GM23338 (cell line): Measurements from ENCODE around the gene CDH4. TPM values are rescaled to one million over a fixed set of nuclear protein-coding genes. Genes with fewer than 3 reads are reported as not detected.

Experiments
- ATAC-seq: fragments of 200-7000 bp; cut with Tn5 transposase; 3 replicates; pipeline ENCODE4 v1.9.1; 2020
- DNase-seq: peaks from one replicate; pipeline ENCODE4 v3.0.0-alpha.2; 2015; ENCODE audit warnings: low spot score
- H2AFZ ChIP-seq: fragments of 200-600 bp; sonication (generic); 2 replicates; pipeline ENCODE4 v1.8.0; 2016; ENCODE audit warnings: antibody characterized with exemption, mild to moderate bottlenecking, moderate library complexity
- H3F3A ChIP-seq: fragments of 200-600 bp; sonication (generic); replicated peaks from 2 replicates; pipeline ENCODE4 v1.8.0; 2017; ENCODE audit warnings: antibody characterized with exemption, mixed run types, low read depth
- H3K27ac ChIP-seq: fragments of 200-600 bp; sonication (generic); 2 replicates; pipeline ENCODE4 v1.6.1; 2016; ENCODE audit warnings: low read depth
- H3K27me3 ChIP-seq: fragments of 200-600 bp; sonication (generic); 2 replicates; pipeline ENCODE4 v1.8.0; 2016; ENCODE audit warnings: mild to moderate bottlenecking, mixed run types, moderate library complexity; ENCODE audit not compliant: insufficient read depth
- H3K36me3 ChIP-seq: fragments of 200-600 bp; sonication (generic); 2 replicates; pipeline ENCODE4 v1.8.0; 2016; ENCODE audit warnings: mild to moderate bottlenecking; ENCODE audit not compliant: insufficient read depth
- H3K4me1 ChIP-seq: fragments of 200-600 bp; sonication (generic); 2 replicates; pipeline ENCODE4 v1.8.0; 2016; ENCODE audit warnings: mild to moderate bottlenecking, moderate library complexity; ENCODE audit not compliant: insufficient read depth
- H3K4me2 ChIP-seq: fragments of 200-600 bp; sonication (generic); 2 replicates; pipeline ENCODE4 v1.7.1; 2017; ENCODE audit warnings: mixed run types
- H3K4me3 ChIP-seq: fragments of 200-600 bp; sonication (generic); 2 replicates; pipeline ENCODE4 v1.6.1; 2016; ENCODE audit warnings: mixed run types
- H3K79me2 ChIP-seq: fragments of 200-600 bp; sonication (generic); replicated peaks from 2 replicates; pipeline ENCODE4 v1.8.0; 2017; ENCODE audit warnings: mild to moderate bottlenecking; ENCODE audit not compliant: insufficient read depth
- H3K9me2 ChIP-seq: fragments of 200-600 bp; sonication (generic); 2 replicates; pipeline ENCODE4 v1.8.0; 2017; ENCODE audit not compliant: insufficient read depth
- H4K20me1 ChIP-seq: fragments of 200-600 bp; sonication (generic); replicated peaks from 2 replicates; pipeline ENCODE4 v1.8.0; 2017; ENCODE audit warnings: mild to moderate bottlenecking; ENCODE audit not compliant: insufficient read depth
- H3K27ac Mint-ChIP-seq: 2 replicates; pipeline ENCODE4 v1.8.0; 2020; ENCODE audit warnings: inconsistent platforms, mild to moderate bottlenecking, moderate library complexity, mixed read lengths
- H3K27me3 Mint-ChIP-seq: 3 replicates; pipeline ENCODE4 v1.8.0; 2022; ENCODE audit warnings: low read depth, mild to moderate bottlenecking, moderate library complexity, mixed read lengths, inconsistent platforms; ENCODE audit not compliant: insufficient read depth, poor library complexity
- H3K36me3 Mint-ChIP-seq: 3 replicates; pipeline ENCODE4 v1.8.0; 2021; ENCODE audit warnings: low read depth, mild to moderate bottlenecking, inconsistent platforms, moderate library complexity, mixed read lengths
- H3K4me1 Mint-ChIP-seq: 3 replicates; pipeline ENCODE4 v1.8.0; 2020; ENCODE audit warnings: mild to moderate bottlenecking, inconsistent platforms, mixed read lengths
- H3K4me3 Mint-ChIP-seq: 3 replicates; pipeline ENCODE4 v1.8.0; 2021; ENCODE audit warnings: moderate library complexity, mild to moderate bottlenecking, inconsistent platforms, mixed read lengths
- H3K9me3 Mint-ChIP-seq: 3 replicates; pipeline ENCODE4 v1.8.0; 2020; ENCODE audit warnings: moderate library complexity, mild to moderate bottlenecking, inconsistent platforms, mixed read lengths
- CREB1 ChIP-seq: fragments of 250-450 bp; sonication (Bioruptor Pico); IDR thresholded peaks from 2 replicates; pipeline ENCODE4 v1.5.0; 2020; ENCODE audit warnings: low read depth, mild to moderate bottlenecking, moderate library complexity
- ETS1 ChIP-seq: IDR thresholded peaks from 2 replicates; pipeline ENCODE4 v1.6.1; 2016; ENCODE audit warnings: antibody characterized with exemption
- EZH2 ChIP-seq: fragments of 200-600 bp; sonication (generic); IDR thresholded peaks from one replicate; pipeline ENCODE4 v1.8.0; 2017; ENCODE audit warnings: antibody characterized with exemption, mild to moderate bottlenecking, low read depth; ENCODE audit not compliant: unreplicated experiment
- EZH2phosphoT487 ChIP-seq: fragments of 200-600 bp; sonication (generic); IDR thresholded peaks from one replicate; pipeline ENCODE4 v1.8.1; 2018; ENCODE audit warnings: antibody characterized with exemption; ENCODE audit not compliant: unreplicated experiment
- JUNB ChIP-seq: IDR thresholded peaks from one replicate; pipeline ENCODE4 v1.6.1; 2016; ENCODE audit warnings: antibody characterized with exemption; ENCODE audit not compliant: unreplicated experiment
- NANOG ChIP-seq: IDR thresholded peaks from 2 replicates; pipeline ENCODE4 v1.6.1; 2016; ENCODE audit warnings: antibody characterized with exemption, borderline replicate concordance
- POLR2AphosphoS5 ChIP-seq: IDR thresholded peaks from 2 replicates; pipeline ENCODE4 v1.6.1; 2016; ENCODE audit warnings: antibody characterized with exemption, low read depth
- STAT1 ChIP-seq: IDR thresholded peaks from one replicate; pipeline ENCODE4 v1.6.1; 2016; ENCODE audit warnings: antibody characterized with exemption; ENCODE audit not compliant: unreplicated experiment
- ZNF114 ChIP-seq: fragments of 250-450 bp; sonication (Bioruptor Pico); IDR thresholded peaks from 2 replicates; pipeline ENCODE4 v1.5.0; 2020; ENCODE audit warnings: mild to moderate bottlenecking, moderate library complexity
- ZNF331 ChIP-seq: fragments of 250-450 bp; sonication (Bioruptor Pico); IDR thresholded peaks from 2 replicates; pipeline ENCODE4 v1.5.0; 2020; ENCODE audit warnings: low read depth, mild to moderate bottlenecking, moderate library complexity
- ZNF462 ChIP-seq: fragments of 250-450 bp; sonication (Bioruptor Pico); IDR thresholded peaks from 2 replicates; pipeline ENCODE4 v1.5.0; 2020; ENCODE audit warnings: mild to moderate bottlenecking, moderate library complexity
- polyA plus RNA-seq: library from polyadenylated mRNA; unstranded; fragments of >200 nt; fragmentation: Nextera tagmentation; extraction: Ambion mirVana; gene quantifications from 2 replicates; pipeline ENCODE4 v1.2.1, GENCODE V29; 2016
- total RNA-seq: library from RNA; depleted of rRNA; stranded (reverse); fragments of >200 nt; shearing (Covaris generic); gene quantifications from 2 replicates; pipeline ENCODE4 v1.2.3, GENCODE V29; 2014
- TF ChIP-seq, protein P1 (sequence below), 2 experiments: fragments of 200-600 bp in 1 of 2; sonication (generic) in 1 of 2; conservative IDR thresholded peaks; 2 replicates each; pipeline versions ENCODE4 v1.5.1 to v1.6.1; 2016 to 2017; ENCODE audit warnings: antibody characterized with exemption in 2 of 2, low read depth in 2 of 2, mild to moderate bottlenecking in 2 of 2, moderate library complexity in 1 of 2
- TF ChIP-seq, protein P2 (sequence below): IDR thresholded peaks from one replicate; pipeline ENCODE4 v1.6.1; 2018; ENCODE audit warnings: antibody characterized with exemption; ENCODE audit not compliant: unreplicated experiment

Gene CDH4
- total and polyA plus RNA-seq, 2 experiments from 2014 or later = 1.2 to 4.2 TPM

GRCh38 chr20:61584851-61585250, 332.8 kb downstream of the CDH4 start:
- Mint-ChIP-seq H3K27ac (no peak overlapping the region), H3K4me1 (peaks cover 25% of the 10 kb centered on the region)
- no peak overlapping the region for H3K4me2 ChIP-seq

More at GRCh38 chr20:61584851-61585250, 332.8 kb downstream of the CDH4 start:
- Histone ChIP-seq H3K27ac (no peak overlapping the region), H2AFZ (no peak overlapping the region), H3K36me3 (no peaks in the 10 kb centered on the region), H3K4me3 (no peak overlapping the region), H3F3A (no peaks in the 10 kb centered on the region), H3K9me2 (peaks cover 5% of the 10 kb centered on the region; the same call in 1 of the 2 replicates), H3K4me1 (no peaks in the 10 kb centered on the region), H3K27me3 (no peaks in the 10 kb centered on the region), H4K20me1 (no peaks in the 10 kb centered on the region), H3K79me2 (no peaks in the 10 kb centered on the region)
- TF ChIP-seq ZNF462 (CRISPR knock-in tag) (no peak), ZNF114 (CRISPR knock-in tag) (no peak), EZH2 (no peak), POLR2AphosphoS5 (no peak), STAT1 (no peak), CREB1 (no peak), JUNB (no peak), NANOG (no peak), ETS1 (no peak), EZH2phosphoT487 (no peak), ZNF331 (CRISPR knock-in tag) (no peak)
- TF ChIP-seq, protein P1, sequence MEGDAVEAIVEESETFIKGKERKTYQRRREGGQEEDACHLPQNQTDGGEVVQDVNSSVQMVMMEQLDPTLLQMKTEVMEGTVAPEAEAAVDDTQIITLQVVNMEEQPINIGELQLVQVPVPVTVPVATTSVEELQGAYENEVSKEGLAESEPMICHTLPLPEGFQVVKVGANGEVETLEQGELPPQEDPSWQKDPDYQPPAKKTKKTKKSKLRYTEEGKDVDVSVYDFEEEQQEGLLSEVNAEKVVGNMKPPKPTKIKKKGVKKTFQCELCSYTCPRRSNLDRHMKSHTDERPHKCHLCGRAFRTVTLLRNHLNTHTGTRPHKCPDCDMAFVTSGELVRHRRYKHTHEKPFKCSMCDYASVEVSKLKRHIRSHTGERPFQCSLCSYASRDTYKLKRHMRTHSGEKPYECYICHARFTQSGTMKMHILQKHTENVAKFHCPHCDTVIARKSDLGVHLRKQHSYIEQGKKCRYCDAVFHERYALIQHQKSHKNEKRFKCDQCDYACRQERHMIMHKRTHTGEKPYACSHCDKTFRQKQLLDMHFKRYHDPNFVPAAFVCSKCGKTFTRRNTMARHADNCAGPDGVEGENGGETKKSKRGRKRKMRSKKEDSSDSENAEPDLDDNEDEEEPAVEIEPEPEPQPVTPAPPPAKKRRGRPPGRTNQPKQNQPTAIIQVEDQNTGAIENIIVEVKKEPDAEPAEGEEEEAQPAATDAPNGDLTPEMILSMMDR (conservative IDR thresholded peaks at IDR 0.05; ENCODE audit: low read depth in 2 of 2) = no peak
- TF ChIP-seq, protein P2, sequence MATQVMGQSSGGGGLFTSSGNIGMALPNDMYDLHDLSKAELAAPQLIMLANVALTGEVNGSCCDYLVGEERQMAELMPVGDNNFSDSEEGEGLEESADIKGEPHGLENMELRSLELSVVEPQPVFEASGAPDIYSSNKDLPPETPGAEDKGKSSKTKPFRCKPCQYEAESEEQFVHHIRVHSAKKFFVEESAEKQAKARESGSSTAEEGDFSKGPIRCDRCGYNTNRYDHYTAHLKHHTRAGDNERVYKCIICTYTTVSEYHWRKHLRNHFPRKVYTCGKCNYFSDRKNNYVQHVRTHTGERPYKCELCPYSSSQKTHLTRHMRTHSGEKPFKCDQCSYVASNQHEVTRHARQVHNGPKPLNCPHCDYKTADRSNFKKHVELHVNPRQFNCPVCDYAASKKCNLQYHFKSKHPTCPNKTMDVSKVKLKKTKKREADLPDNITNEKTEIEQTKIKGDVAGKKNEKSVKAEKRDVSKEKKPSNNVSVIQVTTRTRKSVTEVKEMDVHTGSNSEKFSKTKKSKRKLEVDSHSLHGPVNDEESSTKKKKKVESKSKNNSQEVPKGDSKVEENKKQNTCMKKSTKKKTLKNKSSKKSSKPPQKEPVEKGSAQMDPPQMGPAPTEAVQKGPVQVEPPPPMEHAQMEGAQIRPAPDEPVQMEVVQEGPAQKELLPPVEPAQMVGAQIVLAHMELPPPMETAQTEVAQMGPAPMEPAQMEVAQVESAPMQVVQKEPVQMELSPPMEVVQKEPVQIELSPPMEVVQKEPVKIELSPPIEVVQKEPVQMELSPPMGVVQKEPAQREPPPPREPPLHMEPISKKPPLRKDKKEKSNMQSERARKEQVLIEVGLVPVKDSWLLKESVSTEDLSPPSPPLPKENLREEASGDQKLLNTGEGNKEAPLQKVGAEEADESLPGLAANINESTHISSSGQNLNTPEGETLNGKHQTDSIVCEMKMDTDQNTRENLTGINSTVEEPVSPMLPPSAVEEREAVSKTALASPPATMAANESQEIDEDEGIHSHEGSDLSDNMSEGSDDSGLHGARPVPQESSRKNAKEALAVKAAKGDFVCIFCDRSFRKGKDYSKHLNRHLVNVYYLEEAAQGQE = no peak
- H3K9me3 Mint-ChIP-seq = no peaks in the 10 kb centered on the region; the same call in 2 of the 3 replicates
- no peaks in the 10 kb centered on the region for H3K36me3 Mint-ChIP-seq
- ATAC-seq (no peak), DNase-seq (no peak)
- H3K27me3 Mint-ChIP-seq = peaks cover 18% of the 10 kb centered on the region
- no peak overlapping the region for H3K4me3 Mint-ChIP-seq
